ENCODE results near the gene DGAT2L6. TPM values are rescaled to one million over a fixed set of nuclear protein-coding genes. Genes with fewer than 3 reads are reported as not detected.

Gene DGAT2L6
- total RNA-seq, 1 donor from 2014 or later = not detected

GRCh38 chrX:70138622-70139021, 38.7 kb upstream of the DGAT2L6 start:
- peaks cover 19% of the 10 kb centered on the region for H3K79me2 ChIP-seq (ENCODE audit: low read depth)
- Mint-ChIP-seq H3K36me3 (peaks cover 6% of the 10 kb centered on the region), H3K4me3 (no peak overlapping the region), H3K4me1 (peaks cover 4% of the 10 kb centered on the region), H3K9me3 (no peaks in the 10 kb centered on the region), H3K27ac (no peak overlapping the region), H3K27me3 (ENCODE audit: insufficient read depth, low read depth) (peaks cover 7% of the 10 kb centered on the region)
- H3K4me3 ChIP-seq = no peak overlapping the region
- no peaks in the 10 kb centered on the region for H3K27me3 ChIP-seq
- H3K4me1 ChIP-seq = no peaks in the 10 kb centered on the region
- H2AFZ ChIP-seq (replicated peaks) = no peak overlapping the region
- H3K27ac ChIP-seq = no peak overlapping the region
- H3K9me3 ChIP-seq (ENCODE audit: low read depth) = no peaks in the 10 kb centered on the region
- H3K36me3 ChIP-seq = no peaks in the 10 kb centered on the region
- no peak overlapping the region for H3K4me2 ChIP-seq
- H3K9ac ChIP-seq = no peak overlapping the region
- DNase-seq (ENCODE audit: low spot score) = no peak
- no peaks in the 10 kb centered on the region for H3F3A ChIP-seq (ENCODE audit: low read depth)
- no peaks in the 10 kb centered on the region for H4K20me1 ChIP-seq (ENCODE audit: low read depth)
- no peak for TF ChIP-seq CTCF (IDR thresholded peaks at IDR 0.05)
- no peak for TF ChIP-seq EZH2 (IDR thresholded peaks at IDR 0.05)
- TF ChIP-seq EZH2phosphoT487 (IDR thresholded peaks at IDR 0.05) = no peak

DNA sequence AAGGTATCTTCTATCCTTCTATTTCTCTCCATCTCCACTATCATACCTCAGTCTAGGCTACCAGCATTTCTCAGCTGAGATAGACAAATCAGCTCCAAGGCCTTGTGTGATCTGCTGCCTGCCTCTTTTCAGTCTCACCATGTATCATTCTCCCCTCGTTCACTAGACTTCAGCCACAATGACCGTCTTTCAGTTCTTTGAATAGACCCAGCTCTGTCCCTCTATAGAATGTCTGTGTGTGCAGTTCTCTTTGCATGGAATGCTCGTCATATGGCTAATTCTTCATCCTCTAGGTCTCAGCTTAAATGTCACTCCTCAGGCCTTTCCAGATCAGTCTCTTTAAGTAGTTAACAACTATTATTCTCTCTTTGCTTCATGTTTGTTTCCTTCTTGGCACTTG, 37.5 kb upstream of the DGAT2L6 start:
- DNase-seq (ENCODE audit: low spot score) = no peak
- no peak overlapping the region for H3K27ac Mint-ChIP-seq
- H3K36me3 Mint-ChIP-seq = peaks cover 6% of the 10 kb centered on the region
- H4K20me1 ChIP-seq (ENCODE audit: low read depth) = no peaks in the 10 kb centered on the region
- H3K4me2 ChIP-seq = no peak overlapping the region
- H3K36me3 ChIP-seq = no peaks in the 10 kb centered on the region
- H3K79me2 ChIP-seq (ENCODE audit: low read depth) = peaks cover 10% of the 10 kb centered on the region
- H2AFZ ChIP-seq (replicated peaks) = no peak overlapping the region
- no peaks in the 10 kb centered on the region for H3K4me1 ChIP-seq
- peaks cover 4% of the 10 kb centered on the region for H3K4me1 Mint-ChIP-seq
- TF ChIP-seq EZH2phosphoT487 (IDR thresholded peaks at IDR 0.05) = no peak
- TF ChIP-seq EZH2 (IDR thresholded peaks at IDR 0.05) = no peak
- no peak for TF ChIP-seq CTCF (IDR thresholded peaks at IDR 0.05)
- H3K4me3 ChIP-seq = no peak overlapping the region
- H3K27me3 ChIP-seq = no peaks in the 10 kb centered on the region
- no peak overlapping the region for H3K27ac ChIP-seq
- no peaks in the 10 kb centered on the region for H3K9me3 Mint-ChIP-seq
- no peak overlapping the region for H3K9ac ChIP-seq
- H3F3A ChIP-seq (ENCODE audit: low read depth) = no peaks in the 10 kb centered on the region
- H3K27me3 Mint-ChIP-seq (ENCODE audit: insufficient read depth, low read depth) = no peaks in the 10 kb centered on the region
- no peaks in the 10 kb centered on the region for H3K9me3 ChIP-seq (ENCODE audit: low read depth)
- H3K4me3 Mint-ChIP-seq = no peak overlapping the region

DNA sequence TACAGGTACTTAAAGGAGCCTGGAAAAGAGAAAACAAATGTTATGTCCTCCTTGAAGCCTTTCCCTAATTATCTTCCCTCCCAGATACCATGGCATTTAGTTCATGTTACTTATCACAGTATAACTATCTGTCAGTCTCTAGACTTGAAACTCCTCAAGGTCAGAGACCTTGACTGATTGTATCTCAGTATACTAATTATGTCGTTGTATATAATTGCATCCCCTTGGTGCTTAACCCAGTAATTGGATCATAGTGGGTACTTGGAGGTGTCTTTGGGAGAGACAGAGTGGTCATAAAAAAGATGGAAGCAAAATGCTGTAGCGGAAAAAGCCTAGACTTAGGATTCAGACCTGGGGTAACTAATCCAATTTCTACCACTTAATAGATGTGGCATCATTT, 35.9 kb upstream of the DGAT2L6 start:
- H3K36me3 Mint-ChIP-seq = peaks cover 6% of the 10 kb centered on the region
- H3K27me3 ChIP-seq = no peaks in the 10 kb centered on the region
- H3K27ac Mint-ChIP-seq = no peak overlapping the region
- H3K4me1 Mint-ChIP-seq = no peaks in the 10 kb centered on the region
- no peak for DNase-seq (ENCODE audit: low spot score)
- H3K4me3 ChIP-seq = no peak overlapping the region
- H4K20me1 ChIP-seq (ENCODE audit: low read depth) = no peaks in the 10 kb centered on the region
- no peaks in the 10 kb centered on the region for H3K36me3 ChIP-seq
- H2AFZ ChIP-seq (replicated peaks) = no peak overlapping the region
- TF ChIP-seq CTCF (IDR thresholded peaks at IDR 0.05) (no peak), EZH2 (IDR thresholded peaks at IDR 0.05) (no peak), EZH2phosphoT487 (IDR thresholded peaks at IDR 0.05) (no peak)
- no peaks in the 10 kb centered on the region for H3K9me3 ChIP-seq (ENCODE audit: low read depth)
- no peaks in the 10 kb centered on the region for H3K79me2 ChIP-seq (ENCODE audit: low read depth)
- no peaks in the 10 kb centered on the region for H3F3A ChIP-seq (ENCODE audit: low read depth)
- no peak overlapping the region for H3K9ac ChIP-seq
- H3K4me3 Mint-ChIP-seq = no peak overlapping the region
- H3K9me3 Mint-ChIP-seq = no peaks in the 10 kb centered on the region
- H3K4me2 ChIP-seq = no peak overlapping the region
- no peaks in the 10 kb centered on the region for H3K27me3 Mint-ChIP-seq (ENCODE audit: insufficient read depth, low read depth)
- H3K4me1 ChIP-seq = no peaks in the 10 kb centered on the region
- H3K27ac ChIP-seq = no peak overlapping the region
